AG04449 (cell line): ENCODE measurements around the gene METAP1.
"Not testable (repeated sequence)": the region's sequence is repeated elsewhere in the genome, so short reads cannot be mapped to it uniquely, and the experiment has no call there.

Source experiments
- CTCF ChIA-PET: fragments of 350-600 bp; formaldehyde crosslinking; extraction: SDS; loops from one replicate; lab custom pipeline; 2021; ENCODE audit warnings: antibody characterized with exemption; lab: Yijun Ruan, JAX
- POLR2A ChIA-PET: fragments of 400-600, 350-600 bp; formaldehyde crosslinking; extraction: SDS; loops from one replicate; lab custom pipeline; 2020; ENCODE audit warnings: antibody characterized with exemption, inconsistent platforms; lab: Yijun Ruan, JAX
- DNase-seq: peaks from one replicate; pipeline ENCODE4 v3.0.0-alpha.2; 2010; ENCODE audit warnings: low read depth, low spot score
- H3K4me3 ChIP-seq: 2 replicates; pipeline ENCODE4 v1.5.1; 2011; ENCODE audit warnings: low read depth, mild to moderate bottlenecking, control low read depth, low read length
- CTCF ChIP-seq: IDR thresholded peaks from one replicate; pipeline ENCODE4 v1.5.1; 2011; ENCODE audit warnings: mild to moderate bottlenecking, moderate library complexity, low read length, control low read depth, inconsistent platforms; ENCODE audit not compliant: insufficient read depth; ENCODE audit errors: missing control alignments

Gene METAP1

DNA sequence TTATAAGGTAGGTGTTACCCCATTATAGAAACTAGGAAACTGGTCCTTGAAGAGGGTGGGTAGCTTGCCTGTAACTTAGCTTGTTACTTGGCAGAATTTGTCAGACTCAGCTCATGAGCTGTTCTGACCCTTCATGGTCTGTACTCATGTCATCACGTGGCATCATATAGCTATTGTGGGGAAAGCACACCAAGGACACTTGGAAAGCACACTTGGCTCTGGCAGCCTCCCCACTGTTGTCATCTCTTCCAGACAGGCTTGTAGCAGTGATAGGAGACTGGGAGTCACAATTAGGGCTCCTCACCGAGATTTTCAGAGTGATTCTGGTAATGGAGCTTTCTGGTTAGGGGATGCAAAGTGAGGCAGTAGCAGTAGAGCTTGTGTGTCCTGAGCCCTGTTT is 62.7 kb downstream of the METAP1 start:
- no peak overlapping the region for H3K4me3 ChIP-seq
- CTCF ChIA-PET: interaction anchor here (0.7 to 4.9 kb wide), 9 partner anchors 8 to 347 kb away, joined by 3 to 21 read pairs (median 5); partner anchors contain the start of genes EIF4E and METAP1
- DNase-seq: no peak
- no peak for TF ChIP-seq CTCF
- POLR2A ChIA-PET: no interaction called here

DNA sequence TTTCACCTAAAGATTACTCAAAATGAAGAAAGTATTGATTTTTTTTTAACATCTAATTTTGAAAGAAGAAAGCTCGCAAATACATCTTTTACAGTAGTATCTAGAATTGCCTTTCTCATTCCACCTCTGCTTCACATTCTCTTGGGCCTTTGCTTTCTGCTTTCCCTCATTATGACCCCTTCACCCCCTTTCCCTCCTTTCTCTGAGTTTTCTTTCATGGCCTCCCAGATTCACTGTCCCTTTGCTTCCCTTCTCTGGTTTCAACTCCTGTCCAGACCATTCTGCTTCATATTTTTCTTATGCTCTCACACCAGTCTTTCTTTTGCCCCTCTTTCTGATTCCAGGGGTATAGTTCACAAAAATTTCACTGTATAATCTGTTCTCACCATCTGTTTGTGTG is 64.0 kb downstream of the METAP1 start:
- POLR2A ChIA-PET: no interaction called here
- TF ChIP-seq CTCF: no peak
- CTCF ChIA-PET: interaction anchor here (1.5 to 2.0 kb wide), 2 partner anchors 9 to 22 kb away, joined by 4 to 5 read pairs; no protein-coding TSS in a partner anchor
- DNase-seq: no peak
- no peak overlapping the region for H3K4me3 ChIP-seq

GRCh38 chr4:99061048-99061700 is 65.7 kb downstream of the METAP1 start:
- ChIA-PET POLR2A (no interaction called here), CTCF (no interaction called here)
- no peak for TF ChIP-seq CTCF
- no peak overlapping the region for H3K4me3 ChIP-seq
- no peak for DNase-seq

GRCh38 chr4:99062120-99062519 is 66.6 kb downstream of the METAP1 start:
- ChIA-PET CTCF (no interaction called here), POLR2A (no interaction called here)
- TF ChIP-seq CTCF: no peak
- no peak for DNase-seq
- H3K4me3 ChIP-seq: no peak overlapping the region

GRCh38 chr4:99065521-99065920 is 70.0 kb downstream of the METAP1 start:
- CTCF ChIA-PET, DNase-seq, H3K4me3 ChIP-seq, POLR2A ChIA-PET: not testable (repeated sequence)

- no peak for DNase-seq
- H3K4me3 ChIP-seq: no peak overlapping the region
- POLR2A ChIA-PET: interaction anchor here (1.0 kb wide), 1 partner anchor 18 kb away, joined by 3 read pairs; no protein-coding TSS in a partner anchor
- CTCF ChIA-PET: interaction anchor here (1.1 to 1.4 kb wide), 2 partner anchors 11 to 18 kb away, joined by 4 to 5 read pairs; no protein-coding TSS in a partner anchor
- no peak for TF ChIP-seq CTCF
Observed at GRCh38 chr4:99067617-99068016, 72.1 kb downstream of the METAP1 start.

DNA sequence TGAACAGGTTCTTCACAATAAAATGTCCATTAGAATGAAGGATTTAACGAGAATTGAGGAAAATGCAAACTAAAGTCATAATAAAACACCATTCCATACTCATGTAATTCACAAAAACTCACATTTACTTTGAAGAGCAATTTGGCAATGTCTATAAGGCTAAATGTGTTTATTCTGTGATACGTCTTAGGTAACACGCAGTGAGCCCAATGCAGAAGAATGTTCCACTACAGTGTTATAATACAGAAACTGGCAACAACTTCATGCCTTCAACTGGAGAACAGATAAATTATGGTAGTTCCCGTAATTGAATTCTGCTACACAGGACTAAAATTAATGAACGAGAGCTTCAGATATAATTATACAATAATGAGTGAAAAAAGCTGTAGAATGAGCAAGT is 75.6 kb downstream of the METAP1 start:
- ChIA-PET CTCF (no interaction called here), POLR2A (no interaction called here)
- H3K4me3 ChIP-seq: no peak overlapping the region
- no peak for TF ChIP-seq CTCF
- DNase-seq: no peak
